GM12892 (cell line): Measurements from ENCODE around the gene CFAP299.

ENCODE experiments used
- POLR2A ChIP-seq: IDR thresholded peaks from 2 replicates; pipeline ENCODE4 v1.6.1; 2011; ENCODE audit warnings: low read depth, low read length, control low read depth
- POLR2AphosphoS5 ChIP-seq: IDR thresholded peaks from 2 replicates; pipeline ENCODE4 v1.6.1; 2011; ENCODE audit warnings: low read depth, low read length, control low read depth
- TAF1 ChIP-seq: IDR thresholded peaks from 2 replicates; pipeline ENCODE4 v1.6.1; 2011; ENCODE audit warnings: low read depth, mild to moderate bottlenecking, control low read depth, low read length, borderline replicate concordance

- no peak for TF ChIP-seq POLR2AphosphoS5
- no peak for TF ChIP-seq POLR2A
- no peak for TF ChIP-seq TAF1
Measured at GRCh38 chr4:80812145-80812544, 476.6 kb downstream of the CFAP299 start.
